GM19452 (cell line): ENCODE data around the gene HAP1.
"Not testable (repeated sequence)": the region's sequence is repeated elsewhere in the genome, so short reads cannot be mapped to it uniquely, and the experiment has no call there.

ENCODE experiments used
- ATAC-seq: cut with Tn5 transposase; IDR thresholded peaks from one replicate; pipeline ENCODE4 v1.9.1; 2021; ENCODE audit not compliant: unreplicated experiment

The HAP1 gene

GRCh38 chr17:41728056-41728455 lies 6.4 kb downstream of the HAP1 start:
- no peak for ATAC-seq

- no peak for ATAC-seq
Measured at GRCh38 chr17:41725134-41725533, 9.3 kb downstream of the HAP1 start.

GRCh38 chr17:41724476-41725050 lies 9.9 kb downstream of the HAP1 start:
- no peak for ATAC-seq

- ATAC-seq, result no peak
Measured at GRCh38 chr17:41723801-41724475, 10.5 kb downstream of the HAP1 start.

DNA sequence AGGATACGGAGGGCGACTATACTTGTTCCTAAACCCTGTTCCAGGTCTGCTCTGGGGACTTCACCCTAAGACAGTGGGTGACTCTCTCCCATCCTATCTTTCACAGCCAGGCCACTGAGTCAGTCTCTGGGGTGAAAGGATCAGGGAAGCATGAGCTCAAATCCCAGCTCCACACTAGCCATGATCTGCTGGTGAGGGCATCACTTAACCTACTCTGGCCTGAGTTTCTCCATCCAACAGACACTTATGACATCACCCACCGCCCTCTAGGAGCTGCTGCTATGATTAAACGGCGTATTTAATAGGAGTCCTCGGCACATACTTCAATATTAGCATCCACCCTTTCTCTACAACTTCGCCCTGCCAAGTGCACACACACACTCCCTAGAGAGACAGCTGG lies 12.2 kb downstream of the HAP1 start:
- no peak for ATAC-seq

GRCh38 chr17:41718287-41718645 lies 16.2 kb downstream of the HAP1 start:
- no peak for ATAC-seq

- ATAC-seq, result no peak
Measured at GRCh38 chr17:41717408-41718286, 16.8 kb downstream of the HAP1 start.

DNA sequence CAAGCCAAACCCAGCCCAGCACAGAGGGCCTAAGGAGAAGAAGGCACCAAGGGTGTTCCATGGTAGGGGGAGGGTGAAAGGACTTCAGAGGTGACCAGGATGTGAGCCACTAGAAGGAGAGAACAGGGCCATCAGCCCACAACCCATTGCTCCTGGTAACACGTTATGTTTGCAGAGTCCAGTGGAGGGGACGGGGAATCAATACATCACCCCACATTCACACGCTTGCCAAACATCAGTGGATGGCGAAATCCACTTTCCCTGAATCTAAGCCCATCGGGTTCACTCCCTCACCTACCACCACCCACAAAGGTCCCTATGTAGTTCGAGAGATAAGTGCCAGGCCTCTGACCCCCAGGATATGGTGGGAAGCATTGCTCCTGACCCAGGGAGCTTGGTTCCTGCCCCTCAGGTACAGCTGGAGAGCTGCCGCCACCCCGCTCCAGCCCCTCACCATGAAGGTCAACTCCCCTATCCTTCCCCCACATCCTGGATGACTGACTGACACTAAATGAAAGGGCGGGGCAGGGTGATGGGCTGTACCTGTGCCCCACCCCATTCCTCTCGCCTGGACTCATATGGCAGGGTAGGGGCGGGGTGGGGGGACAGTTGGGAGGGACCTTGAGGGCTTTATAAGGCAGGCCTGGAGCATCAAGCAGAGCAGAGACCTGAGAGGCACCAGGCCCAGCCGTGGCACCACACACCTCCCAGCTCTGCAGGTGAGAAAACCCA lies 22.6 kb downstream of the HAP1 start, which contains the start of gene GAST:
Gene GAST, plus strand, starts transcription at position 663 of the 732 bp plus-strand sequence. CDS start 3,106 bp downstream, outside the sequence.
- ATAC-seq, result no peak

GRCh38 chr17:41710472-41711090 lies 23.9 kb downstream of the HAP1 start:
- no peak for ATAC-seq

GRCh38 chr17:41707803-41708669 lies 26.4 kb downstream of the HAP1 start:
- no peak for ATAC-seq

GRCh38 chr17:41705271-41705991 lies 29.0 kb downstream of the HAP1 start:
- no peak for ATAC-seq

DNA sequence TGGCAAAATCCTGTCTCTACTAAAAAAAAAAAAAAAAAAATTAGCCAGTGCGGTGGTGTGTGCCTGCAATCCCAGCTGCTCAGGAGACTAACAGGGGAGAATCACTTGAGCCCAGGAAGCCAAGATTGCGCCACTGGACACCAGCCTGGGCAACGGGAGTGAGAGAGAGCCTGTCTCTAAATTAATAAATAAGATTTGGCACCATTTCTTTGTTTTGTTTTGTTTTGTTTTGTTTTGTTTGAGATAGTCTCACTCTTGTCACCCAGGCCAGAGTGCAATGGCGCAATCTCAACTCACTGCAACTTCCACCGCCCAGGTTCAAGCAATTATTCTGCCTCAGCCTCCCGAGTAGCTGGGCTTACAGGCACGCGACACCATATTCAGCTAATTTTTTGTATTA lies 31.7 kb downstream of the HAP1 start:
- no peak for ATAC-seq

GRCh38 chr17:41700843-41701242 lies 33.6 kb downstream of the HAP1 start:
- ATAC-seq, result not testable (repeated sequence)

- no peak for ATAC-seq
Measured at GRCh38 chr17:41697122-41697962, 37.1 kb downstream of the HAP1 start.

- no peak for ATAC-seq
Measured at GRCh38 chr17:41695954-41696757, 38.3 kb downstream of the HAP1 start.

GRCh38 chr17:41695134-41695661 lies 39.2 kb downstream of the HAP1 start:
- no peak for ATAC-seq
